NCI-H1436 (cell line): ENCODE data around the gene C3.

Experiments
- DNase-seq: peaks from one replicate; lab custom pipeline; 2025; lab: John Stamatoyannopoulos, UW

C3 gene

DNA sequence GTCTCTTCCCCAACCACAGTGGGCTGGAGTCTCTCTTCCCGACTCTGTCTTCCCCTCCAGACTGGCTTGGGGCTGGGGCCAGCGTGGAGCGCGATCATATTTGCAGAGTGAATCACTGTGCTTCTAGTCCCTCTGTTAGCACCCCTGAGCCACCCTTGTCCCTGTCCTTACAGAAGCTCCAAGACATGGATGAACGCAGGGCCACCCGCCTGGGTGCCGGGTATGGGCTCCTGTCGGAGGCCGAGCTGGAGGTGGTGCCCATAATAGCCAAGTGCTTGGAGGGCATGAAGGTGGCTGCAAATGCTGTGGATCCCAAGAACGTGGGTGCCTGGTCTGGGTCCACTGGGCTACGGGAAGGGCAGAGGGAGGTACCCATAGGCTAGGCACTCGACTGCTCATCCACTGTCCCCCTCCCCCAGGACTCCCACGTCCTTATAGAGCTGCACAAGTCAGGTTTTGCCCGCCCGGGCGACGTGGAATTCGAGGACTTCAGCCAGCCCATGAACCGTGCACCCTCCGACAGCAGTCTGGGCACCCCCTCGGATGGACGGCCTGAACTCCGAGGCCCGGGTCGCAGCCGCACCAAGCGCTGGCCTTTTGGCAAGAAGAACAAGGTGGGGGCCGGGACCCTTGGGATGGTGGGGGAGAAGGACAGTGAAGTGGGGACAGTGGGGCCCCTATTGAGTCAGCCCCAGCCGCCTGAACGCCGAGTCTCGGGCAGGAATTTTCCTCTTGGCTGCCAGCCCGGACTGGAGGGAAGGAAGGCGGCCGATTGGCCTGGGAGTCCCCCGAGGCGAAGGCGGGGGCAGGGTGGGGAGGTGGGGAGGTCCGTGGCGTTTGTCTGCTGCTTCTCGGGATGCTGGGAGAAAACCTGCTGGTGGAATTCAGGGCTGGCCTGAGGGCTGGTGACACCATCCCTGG is 24.2 kb upstream of the C3 start:
- DNase-seq: no peak

DNA sequence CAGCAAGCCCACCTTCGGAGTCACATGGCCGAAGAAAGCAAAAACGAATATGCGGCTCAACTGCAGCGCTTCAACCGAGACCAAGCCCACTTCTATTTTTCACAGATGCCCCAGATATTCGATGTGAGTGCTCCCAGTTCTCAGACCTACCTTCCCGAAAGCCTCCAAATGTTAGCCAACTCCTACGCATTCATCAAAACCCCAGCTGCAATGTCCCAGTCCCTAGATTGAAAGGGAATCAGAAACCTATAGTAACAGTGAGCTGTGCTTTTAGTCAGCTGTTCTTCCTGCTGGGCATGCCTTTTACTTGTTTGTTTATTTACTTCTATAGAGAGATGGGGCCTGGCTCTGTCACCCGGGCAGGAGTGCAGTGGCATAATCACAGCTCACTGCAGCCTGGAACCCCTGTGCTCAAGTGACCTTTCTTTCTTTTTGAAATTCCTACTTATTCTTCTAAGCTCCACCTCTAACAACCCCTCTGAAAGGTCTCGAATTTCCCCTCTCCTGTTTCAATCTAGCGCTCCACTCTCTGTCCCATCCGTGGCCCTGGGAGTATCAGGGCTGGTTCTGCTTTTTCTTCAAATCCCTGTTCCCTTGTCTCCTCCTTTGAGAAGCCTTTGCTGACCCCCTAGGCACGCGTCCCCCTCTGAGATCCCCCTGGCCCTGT is 23.4 kb upstream of the C3 start:
- no peak for DNase-seq

DNA sequence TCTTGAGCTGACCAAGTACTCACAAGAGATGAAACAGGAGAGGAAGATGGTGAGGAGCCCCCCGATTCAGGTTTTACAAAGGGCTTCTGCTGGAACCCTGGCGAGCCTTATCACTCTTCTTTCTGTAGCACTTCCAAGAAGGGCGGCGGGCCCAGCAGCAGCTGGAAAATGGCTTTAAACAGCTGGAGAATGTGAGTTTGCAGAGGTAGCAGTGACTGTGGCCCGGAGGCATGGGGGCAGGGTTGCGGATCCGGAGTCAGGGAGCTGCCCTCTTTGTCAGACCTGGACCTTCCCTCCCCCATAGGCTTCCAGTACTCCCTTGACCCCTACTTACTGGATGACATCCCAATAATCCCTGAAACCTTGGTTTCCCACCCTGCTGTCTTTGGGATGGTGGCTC is 22.6 kb upstream of the C3 start:
- no peak for DNase-seq

DNA sequence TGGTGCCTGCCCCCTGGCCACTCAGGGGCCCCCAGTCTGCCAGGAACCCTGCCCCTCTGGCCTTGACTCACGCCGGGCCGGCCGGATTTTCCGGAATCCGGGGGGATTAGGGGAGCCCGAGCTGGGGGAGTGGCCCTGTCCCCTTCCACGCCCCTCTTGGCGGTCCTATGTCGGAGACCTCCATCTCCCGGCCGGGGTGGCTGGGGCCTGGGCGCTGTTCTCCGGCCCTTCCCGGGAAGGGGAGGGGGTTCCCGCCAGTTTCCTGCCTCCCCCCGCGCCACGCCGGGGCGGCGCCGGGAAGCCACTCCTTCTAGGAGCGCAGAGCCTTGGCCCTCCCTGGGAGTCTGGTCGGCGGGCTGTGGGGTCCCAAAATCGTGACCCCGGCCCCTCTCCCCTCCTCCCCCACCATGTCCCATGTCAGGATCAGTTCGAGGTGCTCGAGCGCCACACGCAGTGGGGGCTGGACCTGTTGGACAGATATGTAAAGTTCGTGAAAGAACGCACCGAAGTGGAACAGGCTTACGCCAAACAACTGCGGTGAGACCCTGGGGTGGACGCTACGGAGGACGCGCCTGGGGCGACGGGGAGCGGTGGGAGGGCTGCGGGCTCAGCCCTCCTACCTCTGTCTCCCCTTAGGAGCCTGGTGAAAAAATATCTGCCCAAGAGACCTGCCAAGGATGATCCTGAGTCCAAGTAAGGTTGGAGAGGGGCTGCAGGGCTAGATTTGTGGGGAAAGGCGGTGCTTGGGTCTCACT is 20.3 kb upstream of the C3 start:
- DNase-seq: no peak

DNA sequence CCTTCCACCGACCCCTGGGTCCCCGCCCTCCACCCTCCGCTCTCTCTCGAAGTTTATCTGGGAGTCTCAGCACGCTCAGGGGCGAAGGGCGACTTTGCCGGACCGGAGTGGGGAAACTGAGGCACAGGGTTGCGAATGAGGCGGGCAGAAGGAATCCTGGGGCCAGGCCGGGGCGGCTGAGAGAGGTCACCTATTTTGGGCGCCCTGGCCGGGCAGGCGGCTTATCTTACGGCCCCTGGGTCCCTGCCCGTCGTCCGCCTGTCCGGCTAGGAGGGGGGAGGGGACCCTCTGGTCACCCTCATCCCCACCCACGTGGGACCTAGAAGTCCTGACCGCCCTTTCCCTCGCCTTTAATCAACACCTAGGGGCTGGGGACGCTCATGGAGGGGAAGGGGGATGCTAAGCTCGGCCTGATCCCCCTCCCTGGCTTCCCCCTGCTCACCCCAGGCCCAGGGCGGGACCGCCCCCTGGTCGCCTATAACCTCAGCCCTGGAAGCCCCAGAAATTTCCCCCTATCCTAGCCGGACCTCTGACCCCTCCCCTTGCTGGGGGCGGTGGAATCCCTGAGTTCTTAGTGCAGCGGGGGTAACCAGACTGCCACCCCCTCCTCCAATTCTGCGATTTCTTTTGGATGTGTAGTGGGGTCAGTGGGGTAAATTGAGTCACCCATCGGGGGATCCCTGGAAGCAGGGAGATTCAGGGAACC is 19.6 kb upstream of the C3 start:
- no peak for DNase-seq

DNA sequence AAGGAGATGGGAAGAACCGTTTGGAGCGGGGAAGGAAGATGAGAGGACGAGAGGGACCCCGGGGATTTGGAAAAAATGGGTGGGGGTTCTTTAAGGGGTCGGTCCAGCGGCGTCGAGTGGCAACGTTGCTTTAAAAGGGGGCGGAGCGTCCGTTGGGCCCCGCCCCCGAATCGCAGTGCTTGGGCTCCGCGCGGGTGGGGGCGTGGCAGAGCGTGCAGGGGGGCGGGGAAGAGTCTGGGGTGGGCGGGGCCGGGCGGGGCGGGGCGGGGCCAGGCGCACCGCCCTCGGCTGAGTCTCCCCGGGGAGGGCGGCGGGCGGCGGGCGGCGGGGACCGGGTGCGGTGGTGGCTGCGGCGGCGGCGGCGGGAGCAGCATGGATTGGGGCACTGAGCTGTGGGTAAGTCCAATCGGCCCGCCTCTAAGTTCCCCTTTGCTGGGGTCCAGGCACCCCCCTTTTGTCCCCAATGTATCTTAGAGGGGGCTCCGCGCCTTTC is 19.0 kb upstream of the C3 start, which contains the start of gene TRIP10:
Gene TRIP10 (plus strand): TSS at position 291 of the 493 bp plus-strand sequence. CDS start 82 bp downstream, at position 373.
- peak; percentile 79 for DNase-seq

DNA sequence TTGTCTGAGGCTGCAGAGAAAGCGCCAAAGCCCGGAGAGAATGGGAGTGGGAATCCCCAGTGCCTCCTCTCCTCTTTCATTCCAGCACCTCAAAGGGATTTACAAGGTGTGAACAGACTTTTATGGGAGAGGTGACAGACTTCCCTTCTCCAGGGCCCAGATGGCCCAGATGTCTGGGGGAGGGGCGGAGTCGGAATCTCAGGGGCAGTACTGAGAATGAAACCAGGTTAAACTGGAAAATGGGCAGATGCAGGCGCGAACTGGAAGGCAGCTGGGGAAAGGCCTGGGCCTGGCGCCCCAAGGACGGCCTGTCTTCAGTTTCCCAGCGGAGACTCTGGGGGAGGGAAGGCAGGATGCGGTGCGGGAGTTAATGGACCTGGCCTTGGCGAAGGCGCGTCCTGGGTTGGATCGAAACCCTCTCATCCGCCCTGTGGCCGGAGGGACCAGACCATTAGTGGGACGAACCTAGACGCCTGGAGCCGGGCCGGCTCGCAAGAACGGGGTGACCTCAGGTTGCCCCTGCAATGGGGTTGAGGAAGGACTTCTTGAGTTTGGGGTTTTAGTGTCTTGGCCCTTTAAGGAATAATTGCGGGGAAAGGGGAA is 18.4 kb upstream of the C3 start:
- DNase-seq: no peak

DNA sequence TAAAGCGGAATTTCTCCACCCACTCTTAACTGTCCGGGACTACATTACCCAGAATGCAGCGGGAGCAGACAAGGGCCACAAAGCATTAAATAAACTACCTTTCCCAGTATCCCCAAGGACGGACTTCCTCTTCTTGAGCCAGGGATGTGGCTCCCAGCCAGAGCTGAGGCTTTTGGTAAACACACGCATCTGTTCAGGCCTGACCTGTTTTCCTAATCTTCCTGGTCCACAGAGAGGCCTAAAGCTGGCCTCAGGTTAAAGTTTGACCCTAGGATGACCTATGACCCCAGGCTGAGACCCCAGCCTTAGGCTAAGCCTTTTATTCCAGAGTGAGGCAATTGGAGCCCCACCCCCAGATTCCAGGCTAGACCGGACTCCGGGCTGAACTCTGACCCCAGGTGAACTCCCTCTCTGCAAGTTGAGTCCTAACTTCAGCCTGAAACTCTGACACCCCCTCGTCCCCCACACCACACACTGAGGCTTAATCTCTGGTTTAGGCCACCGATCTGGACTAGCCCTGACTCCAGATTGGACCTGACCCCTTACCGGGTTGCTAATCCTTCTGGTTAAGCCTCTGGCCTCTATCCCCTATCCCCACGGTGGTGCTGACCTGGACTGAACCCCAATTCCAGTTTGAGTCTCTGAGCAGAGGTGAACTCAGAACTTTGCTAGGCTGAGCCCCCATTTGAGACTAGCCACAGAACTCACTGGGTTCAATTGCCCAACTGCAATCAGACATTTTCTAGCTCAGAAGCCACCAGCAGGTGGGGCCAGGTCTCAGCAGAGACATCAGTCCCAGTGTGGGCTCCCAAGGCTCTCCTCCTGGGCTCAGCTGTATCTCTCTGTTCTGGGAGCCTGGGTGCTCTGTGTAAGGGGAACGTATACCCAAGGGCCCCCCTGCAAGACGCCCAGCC is 17.7 kb upstream of the C3 start:
- peak; percentile 78 for DNase-seq

DNA sequence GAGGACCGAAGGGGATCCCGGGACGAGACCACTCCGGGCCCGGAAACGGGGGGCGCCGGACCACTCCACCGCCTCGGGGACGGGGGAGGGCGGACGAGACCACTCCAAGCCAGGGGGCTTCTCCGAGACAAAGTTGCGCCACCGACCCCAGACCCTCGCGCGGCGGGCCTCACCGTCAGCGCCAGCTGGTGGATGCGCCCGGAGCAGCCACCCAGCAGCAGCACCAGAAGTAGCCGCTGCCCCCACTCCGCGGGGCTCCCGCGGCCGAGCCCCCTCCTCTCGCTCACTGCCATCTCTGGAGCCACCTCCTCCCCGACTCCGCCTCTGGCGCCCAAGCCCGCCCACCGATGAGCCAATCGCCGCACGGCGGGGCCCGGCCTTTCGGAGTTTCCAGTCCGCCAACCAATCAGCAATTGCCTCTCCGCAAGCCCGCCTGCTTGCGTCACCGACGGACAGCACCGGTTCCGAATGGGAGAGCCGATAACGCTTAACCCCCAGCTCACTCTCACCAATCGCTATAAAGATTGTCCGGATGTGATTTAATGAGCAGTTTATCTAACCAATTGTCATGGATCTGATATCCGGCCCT is 16.9 kb upstream of the C3 start, which contains the start of gene GPR108:
Gene GPR108 (minus strand): TSS at position 297 of the 589 bp plus-strand sequence. CDS start 4 bp downstream, at position 293.
- peak; percentile 99 for DNase-seq

DNA sequence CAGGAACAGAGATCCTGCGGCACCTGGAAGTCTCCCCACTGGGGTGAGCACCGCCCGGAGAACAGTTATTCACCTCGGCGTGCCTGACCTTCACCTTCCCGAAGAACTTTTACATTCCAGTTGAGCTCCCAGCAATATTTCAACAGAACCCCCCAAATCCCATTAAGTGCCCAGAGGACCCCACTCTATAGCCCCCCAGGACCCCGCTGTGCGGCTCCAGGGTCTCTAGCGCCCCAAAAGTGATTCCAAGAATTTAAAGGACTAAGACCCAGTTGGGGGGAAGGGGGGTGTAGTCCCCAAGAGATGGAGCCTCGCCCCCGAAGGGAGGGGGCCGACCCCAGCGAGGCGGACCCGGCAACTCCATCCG is 16.4 kb upstream of the C3 start:
- no peak for DNase-seq

DNA sequence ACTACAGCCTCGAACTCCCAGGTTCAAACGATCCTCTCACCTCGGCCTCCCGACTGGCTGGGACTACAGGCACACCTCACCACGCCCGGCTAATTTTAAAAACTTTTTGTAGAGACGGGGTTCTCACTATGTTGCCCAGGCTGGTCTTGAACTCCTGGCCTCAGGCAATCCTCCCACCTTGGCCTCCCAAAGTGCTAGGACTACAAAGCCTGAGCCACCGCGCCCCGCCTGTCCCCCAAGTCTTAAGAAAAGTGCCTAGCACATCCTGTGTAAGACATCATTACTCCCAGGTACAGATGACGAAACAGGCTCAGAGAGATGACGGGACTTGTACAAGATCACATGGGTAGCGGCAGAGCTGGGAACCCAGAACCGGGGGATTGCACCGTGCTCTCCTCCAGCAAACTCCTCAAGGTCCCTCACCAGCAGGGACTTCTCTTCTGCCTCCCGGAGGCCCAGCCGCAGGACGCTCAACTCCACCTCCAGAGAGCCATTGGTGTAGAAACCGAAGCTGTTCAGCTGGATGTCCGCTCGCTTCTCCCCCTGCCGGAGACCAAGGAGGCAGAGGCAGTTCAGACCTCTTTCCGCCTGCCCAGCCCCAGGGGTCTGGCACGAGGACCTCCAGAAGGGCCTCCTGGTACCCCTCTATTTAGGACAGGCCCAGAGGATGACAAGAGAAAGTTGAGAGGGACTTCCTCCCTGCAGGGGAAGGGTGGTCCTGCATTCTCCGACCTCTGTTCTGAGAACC is 15.9 kb upstream of the C3 start:
- peak; percentile 65 for DNase-seq

DNA sequence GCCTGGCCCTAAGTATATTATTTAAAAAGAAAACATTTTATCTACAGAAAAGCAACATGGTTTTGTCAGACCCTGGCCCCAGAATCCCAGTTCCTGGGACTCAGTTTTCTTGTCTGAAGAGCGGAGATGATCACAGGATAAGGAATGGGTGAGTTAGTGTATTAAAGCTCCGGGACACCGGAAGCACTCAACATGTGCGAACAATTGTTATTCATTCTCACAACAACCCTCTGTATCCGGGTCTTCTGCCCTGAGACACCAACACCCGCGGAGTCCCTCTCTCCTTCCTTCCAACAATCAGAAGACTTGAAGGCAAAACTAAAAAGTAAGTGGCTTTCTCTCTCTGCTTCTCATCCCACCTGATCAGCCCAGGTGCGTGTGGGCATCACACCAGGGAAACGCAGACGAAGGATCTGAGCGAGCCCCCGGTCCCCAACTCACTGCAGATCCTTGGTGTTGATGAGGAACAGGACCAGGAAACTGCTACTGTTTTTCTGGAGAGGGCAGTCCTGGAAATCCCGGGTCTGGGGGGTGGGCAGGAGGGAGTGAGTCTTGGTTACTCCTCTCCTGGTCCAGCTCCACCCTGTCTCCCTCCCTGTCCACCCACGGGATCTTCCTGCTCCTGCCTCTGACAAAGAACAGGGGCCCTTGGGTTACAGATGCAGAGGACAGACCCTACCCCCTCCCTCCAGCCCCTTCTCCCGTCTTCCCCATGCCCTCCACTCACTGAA is 14.9 kb upstream of the C3 start:
- DNase-seq: no peak

DNA sequence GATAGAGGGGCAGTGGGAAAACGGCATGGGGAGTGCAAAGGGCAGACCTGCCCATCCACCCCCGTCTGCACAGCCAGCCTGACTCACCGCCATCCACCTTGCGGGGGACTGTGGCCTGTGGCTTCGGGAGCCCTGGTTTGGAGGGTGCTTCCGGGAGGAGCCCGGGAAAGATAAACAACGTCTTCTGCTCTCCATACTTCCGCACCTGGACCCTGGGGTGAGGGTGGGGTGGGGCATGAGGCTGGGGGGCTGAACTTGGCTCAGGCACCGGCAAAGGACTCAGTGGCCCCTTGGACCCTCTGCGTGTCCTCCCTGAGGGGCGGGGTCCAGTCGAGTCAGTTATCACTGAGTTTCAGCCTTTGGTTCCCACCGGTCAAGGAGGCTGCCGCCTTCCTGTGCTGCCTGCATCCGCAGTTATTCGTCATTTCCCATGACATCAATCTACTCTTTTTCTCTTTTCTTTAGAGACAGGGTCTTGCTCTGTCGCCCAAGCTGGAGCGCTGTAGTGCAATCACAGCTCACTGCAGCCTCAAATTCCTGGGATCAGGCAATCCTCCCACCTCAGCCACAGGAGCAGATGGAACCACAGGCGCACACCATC is 13.7 kb upstream of the C3 start:
- DNase-seq: no peak

DNA sequence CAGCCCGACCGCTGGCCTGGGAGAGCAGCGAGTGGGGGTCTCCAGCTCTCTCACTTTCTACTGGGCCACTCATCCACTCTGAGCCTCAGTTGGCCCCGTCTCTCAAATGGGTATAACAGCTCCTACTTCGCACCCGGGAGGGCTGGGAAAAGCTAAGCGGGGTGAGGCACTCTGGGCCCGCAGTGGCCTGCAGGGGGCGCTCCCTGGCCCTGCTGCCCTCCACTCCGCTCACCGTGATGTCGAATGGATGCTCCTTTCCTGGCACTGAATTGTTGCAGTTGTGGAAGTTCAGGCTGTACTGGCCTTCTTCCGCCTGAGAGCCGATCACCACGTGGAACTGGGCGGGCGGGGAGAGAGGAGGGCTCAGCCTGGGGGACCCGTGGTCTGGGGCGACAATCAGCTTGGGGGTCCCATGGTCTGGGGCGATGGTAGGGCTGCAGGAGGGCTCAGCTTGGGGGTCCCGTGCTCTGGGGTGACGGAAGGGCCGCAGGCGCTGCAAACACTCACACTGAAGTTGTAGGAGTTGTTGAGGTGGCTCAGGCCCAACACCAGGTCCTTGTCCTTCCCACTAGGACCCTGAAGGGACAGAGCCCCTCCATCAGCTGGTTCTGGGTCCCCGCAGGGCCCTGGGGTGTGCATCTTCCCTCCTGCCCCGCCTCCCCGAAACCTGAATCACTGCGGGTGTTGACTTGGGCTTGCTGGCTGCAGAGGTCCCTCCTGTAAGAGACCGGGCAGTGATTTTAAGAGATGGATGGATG is 13.1 kb upstream of the C3 start:
- DNase-seq: no peak

DNA sequence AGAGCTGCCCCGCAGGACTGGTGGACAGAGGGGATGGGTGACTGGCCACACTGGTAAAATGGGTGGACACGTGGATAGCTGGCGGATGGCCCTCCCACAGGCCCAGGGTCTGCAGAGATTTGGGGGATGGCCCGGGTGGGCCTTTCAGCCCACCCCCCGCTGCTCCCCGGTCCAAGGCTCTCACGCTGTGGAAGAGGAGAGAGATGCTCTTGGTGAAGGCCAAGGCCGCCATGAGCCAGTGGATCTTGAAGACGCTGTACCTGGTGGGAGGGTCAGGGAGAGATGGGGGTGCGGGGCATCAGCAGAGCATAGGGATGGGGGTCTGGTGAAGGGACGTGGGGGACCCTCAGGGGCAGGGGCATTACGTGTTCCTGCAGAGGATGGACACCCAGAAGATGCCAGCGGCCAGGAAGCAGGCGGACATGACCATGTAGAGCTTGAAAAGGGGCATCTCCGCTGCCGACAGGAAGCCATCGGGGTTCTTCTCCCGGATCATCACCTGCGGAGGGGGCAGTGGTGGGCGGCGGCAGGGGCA is 12.4 kb upstream of the C3 start:
- DNase-seq: no peak

DNA sequence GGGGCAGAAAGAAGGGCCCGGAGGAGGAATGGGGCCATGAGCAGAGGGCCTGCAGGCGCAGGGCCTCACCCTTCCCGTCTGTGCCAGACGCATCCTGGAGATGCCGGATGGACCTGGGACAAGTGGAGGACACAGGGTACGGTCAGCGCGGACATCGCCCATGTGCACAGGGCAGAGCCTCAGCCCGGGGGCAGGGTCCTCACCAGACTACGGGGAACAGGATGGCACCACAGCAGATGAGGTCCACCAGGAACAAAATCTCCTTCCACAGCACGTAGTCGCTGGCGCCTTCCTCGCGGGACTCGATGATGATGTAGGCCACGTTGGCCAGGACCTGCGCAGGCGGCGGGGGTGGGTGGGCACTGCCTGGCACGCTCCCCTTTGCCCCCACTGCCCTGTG is 11.4 kb upstream of the C3 start:
- no peak for DNase-seq
